ENCODE measurements around the gene NRXN3.

DNA sequence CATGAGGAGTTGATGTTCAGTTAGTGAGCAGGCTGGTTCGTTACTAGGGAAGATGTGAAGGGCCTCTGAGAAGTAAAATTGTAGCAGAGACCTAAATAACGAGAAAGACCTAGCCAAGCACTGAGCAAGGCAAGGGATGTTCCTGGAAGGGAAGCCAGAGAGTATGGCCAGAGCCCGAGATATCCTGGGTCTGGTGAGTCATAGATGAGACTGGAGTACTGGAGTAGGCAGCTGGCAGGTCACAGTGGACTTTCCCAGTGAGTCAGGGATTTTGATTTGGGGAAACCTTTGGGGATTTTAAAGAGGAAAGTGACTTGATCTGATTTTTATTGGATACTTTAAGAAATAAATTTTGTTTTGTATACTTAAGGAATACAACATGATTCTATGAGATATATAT is 1672.1 kb downstream of the NRXN3 start:
- no peak for TF ChIP-seq BHLHE40 (IDR thresholded peaks at IDR 0.05; ENCODE audit: borderline replicate concordance)
- TF ChIP-seq SP1 (IDR thresholded peaks at IDR 0.05) = no peak
- no peak for TF ChIP-seq FOXK2 (IDR thresholded peaks at IDR 0.05)
- no peak for TF ChIP-seq FOXA1 (IDR thresholded peaks at IDR 0.05)
- no peak for TF ChIP-seq SUZ12 (IDR thresholded peaks at IDR 0.05)
- TF ChIP-seq CTBP1 (IDR thresholded peaks at IDR 0.05; ENCODE audit: borderline replicate concordance) = no peak

Measured in HEK293T (cell line).